Kidney (tissue), 14 donors: ENCODE data around the gene FLNB. TPM values are rescaled to one million over a fixed set of nuclear protein-coding genes. Genes with fewer than 3 reads are reported as not detected.
A peak's percentile ranks its signal among the peaks of the same experiment; 100 is the strongest.

Experiments used
- DNase-seq, 5 donors: peaks; one replicate each; pipeline ENCODE4 v3.0.0-alpha.2; 2013 to 2020
- FAIRE-seq: peaks from 2 replicates; lab custom pipeline; 2012; peaks lifted over from hg19 to GRCh38; lab: Jason Lieb, UNC
- H3K27ac ChIP-seq, 2 donors: one replicate each; pipeline ENCODE4 v1.7.0; 2013; ENCODE audit warnings: low read depth in 2 of 2, low read length in 2 of 2, inconsistent platforms in 1 of 2
- H3K27me3 ChIP-seq: one replicate; pipeline ENCODE4 v1.7.1; 2013; ENCODE audit warnings: low read length, inconsistent platforms; ENCODE audit not compliant: control insufficient read depth, insufficient read depth
- H3K36me3 ChIP-seq, 3 donors: one replicate each; pipeline versions ENCODE4 v1.7.0 to v1.7.1; 2013; ENCODE audit warnings: low read length in 3 of 3, control low read depth in 1 of 3, inconsistent platforms in 1 of 3; ENCODE audit not compliant: insufficient read depth in 3 of 3, control insufficient read depth in 2 of 3
- H3K4me1 ChIP-seq, 3 donors: one replicate each; pipeline versions ENCODE4 v1.7.0 to v1.7.1; 2013; ENCODE audit warnings: low read length in 3 of 3, inconsistent platforms in 1 of 3, low read depth in 1 of 3; ENCODE audit not compliant: control insufficient read depth in 2 of 3, insufficient read depth in 2 of 3
- H3K4me3 ChIP-seq, 3 donors: one replicate each; pipeline versions ENCODE4 v1.7.0 to v1.8.1; 2013; ENCODE audit warnings: low read length in 3 of 3, control low read depth in 1 of 3, inconsistent platforms in 1 of 3
- H3K9ac ChIP-seq, 3 donors: one replicate each; pipeline versions ENCODE4 v1.7.0 to v1.7.1; 2013; ENCODE audit warnings: low read length in 3 of 3, control low read depth in 1 of 3, inconsistent platforms in 1 of 3
- H3K9me3 ChIP-seq, 3 donors: one replicate each; pipeline versions ENCODE4 v1.7.0 to v1.7.1; 2013; ENCODE audit warnings: low read length in 3 of 3, control low read depth in 1 of 3, inconsistent platforms in 1 of 3; ENCODE audit not compliant: control insufficient read depth in 2 of 3, insufficient read depth in 1 of 3
- CTCF ChIP-seq: IDR thresholded peaks from 3 replicates; pipeline ENCODE4 v1.5.1; 2012; ENCODE audit warnings: mild to moderate bottlenecking, moderate library complexity, borderline replicate concordance; ENCODE audit not compliant: insufficient read depth; ENCODE audit errors: extremely low read depth
- intact Hi-C: fragments of 100-400 bp; cut with DNase I; formaldehyde crosslinking; loops from one replicate; pipeline ENCODE4 v1.11.1; 2022
- polyA plus RNA-seq: library from polyadenylated mRNA; stranded (reverse); fragments of 350-450 nt; fragmentation: Illumina TruSeq; extraction: RNeasy Lipid Tissue Mini Kit (QIAGEN cat#74804); gene quantifications from one replicate; pipeline ENCODE4 v1.2.3, GENCODE V29; 2014; ENCODE audit warnings: low read depth, low replicate concordance; ENCODE audit not compliant: insufficient read depth
- total RNA-seq: library from RNA; stranded (reverse); fragmentation: NEBNext Ultra II Directional; extraction: Animal tissue kit (Norgen Biotek cat#: 25700); gene quantifications from one replicate; pipeline ENCODE4 v1.2.1, GENCODE V29; 2021
- donor health status: control.
- donor health status: control.
- donor health status: control.
- donor health status: control.
- donor health status: control.
- donor health status: DM: yes; HTN: yes; CAD: no.
- donor health status: Normal renal cell carcinoma (clear cell type).

FLNB gene
- total and polyA plus RNA-seq, 2 donors from 2014 or later, result 115 to 216 TPM

GRCh38 chr3:58041826-58042324 lies 33.7 kb downstream of the FLNB start:
- FAIRE-seq, result no peak
- no peaks in the 10 kb centered on the region for H3K9me3 ChIP-seq
- peaks cover 3 to 30% (median 24%) of the 10 kb centered on the region in 3 donors for H3K4me1 ChIP-seq
- peak overlapping the region in 1 of 2 donors; percentile 55 for H3K27ac ChIP-seq
- H3K27me3 ChIP-seq, result no peaks in the 10 kb centered on the region
- peak overlapping the region in 1 of 3 donors; percentile 28 for H3K9ac ChIP-seq
- no peak for TF ChIP-seq CTCF
- intact Hi-C loops, result no loop called here
- no peak overlapping the region for H3K4me3 ChIP-seq
- DNase-seq, result peak in 1 of 5 donors; percentile 74
- H3K36me3 ChIP-seq, result no peaks in the 10 kb centered on the region

GRCh38 chr3:58042947-58043707 lies 34.9 kb downstream of the FLNB start:
- no peaks in the 10 kb centered on the region for H3K9me3 ChIP-seq
- peaks cover 3 to 34% (median 30%) of the 10 kb centered on the region in 3 donors for H3K4me1 ChIP-seq
- FAIRE-seq, result no peak

GRCh38 chr3:58043933-58044332 lies 35.7 kb downstream of the FLNB start:
- DNase-seq, result no peak
- Histone ChIP-seq H3K27me3 (no peaks in the 10 kb centered on the region), H3K9me3 (no peaks in the 10 kb centered on the region), H3K27ac (peak overlapping the region; percentile 1 to 23), H3K9ac (no peak overlapping the region), H3K4me1 (peaks cover 6 to 42% (median 36%) of the 10 kb centered on the region in 3 donors), H3K36me3 (no peaks in the 10 kb centered on the region), H3K4me3 (no peak overlapping the region)
- no peak for TF ChIP-seq CTCF
- intact Hi-C loops, result no loop called here
- no peak for FAIRE-seq

More at GRCh38 chr3:58042947-58043707, 34.9 kb downstream of the FLNB start:
- intact Hi-C loops, result no loop called here
- no peak for TF ChIP-seq CTCF
- H3K27me3 ChIP-seq, result no peaks in the 10 kb centered on the region
- H3K4me3 ChIP-seq, result no peak overlapping the region
- no peaks in the 10 kb centered on the region for H3K36me3 ChIP-seq
- no peak overlapping the region for H3K9ac ChIP-seq
- H3K27ac ChIP-seq, result peak overlapping the region in 1 of 2 donors; percentile 23
- no peak for DNase-seq
